D341Med (cell line): ENCODE measurements around the gene OR4C5.
"Not testable (repeated sequence)": the region's sequence is repeated elsewhere in the genome, so short reads cannot be mapped to it uniquely, and the experiment has no call there.

Experiments used
- DNase-seq: peaks from one replicate; pipeline ENCODE4 v3.0.0; 2012; ENCODE audit warnings: low spot score

The OR4C5 gene

DNA sequence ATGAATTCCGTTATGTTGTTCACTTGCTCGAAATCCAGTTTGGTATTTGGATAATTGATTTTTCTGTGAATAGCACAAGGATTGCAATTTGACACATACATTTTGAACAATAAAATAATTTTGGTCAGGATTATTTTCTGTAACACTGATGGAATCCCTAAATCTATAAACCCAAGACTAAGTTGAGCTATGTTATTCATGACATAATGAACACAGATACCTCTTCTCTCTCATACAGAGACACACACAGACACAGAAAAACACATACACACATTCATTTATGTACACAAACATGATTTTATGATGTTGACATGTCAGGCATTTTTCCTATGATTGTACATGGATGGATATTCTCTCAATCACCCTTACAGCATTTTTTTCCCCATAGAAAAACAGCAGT, at the start of gene OR4C5:
OR4C5 (minus strand) TSS at position 101 of the 400 bp plus-strand sequence; CDS start at position 101, 0 bp downstream.
- no peak for DNase-seq

DNA sequence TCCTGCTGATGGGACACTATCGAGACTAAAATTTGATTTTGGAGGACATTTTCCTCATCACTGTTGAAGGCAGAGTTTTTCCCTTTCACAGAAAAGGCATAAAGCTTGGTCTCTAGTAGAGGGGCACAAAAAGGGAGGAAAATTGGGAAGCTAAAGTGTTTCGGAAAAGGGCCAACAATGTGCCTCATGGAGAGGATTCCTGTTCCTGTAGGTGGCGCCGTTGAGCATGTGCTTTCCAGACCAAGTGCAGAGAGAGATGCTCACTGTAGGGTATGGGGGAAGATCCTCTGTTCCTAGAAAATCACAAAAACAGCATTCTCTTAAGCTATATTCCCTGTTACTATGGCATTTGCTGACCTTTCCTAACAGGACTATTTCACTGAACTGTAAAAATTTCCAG, 18.4 kb upstream of the OR4C5 start:
- no peak for DNase-seq

DNA sequence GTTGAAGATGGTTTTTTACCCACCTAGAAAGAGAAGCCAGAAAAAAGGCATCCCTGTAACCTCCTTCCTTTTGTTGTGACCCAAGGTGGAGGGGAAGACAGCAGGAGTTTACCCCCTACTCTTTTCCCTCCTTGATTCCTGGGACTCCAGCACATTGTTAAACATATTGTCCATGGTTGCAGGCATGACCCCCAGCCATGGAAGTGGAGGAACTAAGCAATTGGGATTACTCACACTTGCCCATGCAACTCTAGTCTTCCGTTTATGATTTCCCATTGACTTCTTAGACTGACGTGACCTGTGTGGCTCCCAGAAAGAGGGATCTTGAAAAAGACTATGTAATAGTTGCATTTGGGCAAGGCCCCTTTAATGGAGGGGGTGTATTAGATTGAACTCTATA, 17.9 kb upstream of the OR4C5 start:
- not testable (repeated sequence) for DNase-seq

DNA sequence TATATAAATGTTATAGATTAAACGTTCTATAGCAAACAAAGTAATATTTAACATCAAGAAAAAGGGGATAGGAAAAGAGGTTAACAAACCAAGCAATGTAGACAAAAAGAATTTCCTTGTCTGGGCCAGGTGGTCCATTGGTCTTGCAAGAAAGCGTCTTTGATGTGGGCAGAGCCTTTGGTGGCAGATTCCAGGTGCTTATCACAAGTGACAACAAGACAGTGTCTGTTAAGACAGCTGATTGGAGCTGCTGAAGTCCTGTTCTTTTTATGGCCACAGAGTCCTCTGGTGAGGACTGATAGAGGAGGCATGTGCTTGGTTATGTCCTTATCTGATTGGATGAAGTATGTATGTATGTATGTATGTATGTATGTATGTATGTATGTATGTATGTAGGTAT, 5.0 kb downstream of the OR4C5 start:
- DNase-seq: not testable (repeated sequence)

DNA sequence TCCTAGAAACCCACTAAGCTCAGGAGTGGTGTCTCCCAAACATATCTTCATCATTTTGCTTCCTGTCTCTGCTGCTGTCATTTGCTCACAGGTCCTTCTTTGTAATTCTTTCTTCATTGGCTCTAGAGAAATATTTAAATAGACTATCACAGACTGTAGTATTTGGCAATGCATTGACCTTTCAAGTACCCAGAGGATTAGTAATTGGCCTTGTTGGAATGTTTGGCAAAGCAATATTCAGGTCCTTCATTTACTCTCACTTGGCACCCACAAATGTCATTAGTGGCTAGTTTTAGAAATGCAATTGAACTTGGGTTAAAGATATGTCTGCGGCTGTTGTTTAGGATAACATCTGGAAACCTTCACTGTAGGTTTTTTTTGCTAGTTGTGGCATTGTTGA, 11.6 kb downstream of the OR4C5 start:
- no peak for DNase-seq

DNA sequence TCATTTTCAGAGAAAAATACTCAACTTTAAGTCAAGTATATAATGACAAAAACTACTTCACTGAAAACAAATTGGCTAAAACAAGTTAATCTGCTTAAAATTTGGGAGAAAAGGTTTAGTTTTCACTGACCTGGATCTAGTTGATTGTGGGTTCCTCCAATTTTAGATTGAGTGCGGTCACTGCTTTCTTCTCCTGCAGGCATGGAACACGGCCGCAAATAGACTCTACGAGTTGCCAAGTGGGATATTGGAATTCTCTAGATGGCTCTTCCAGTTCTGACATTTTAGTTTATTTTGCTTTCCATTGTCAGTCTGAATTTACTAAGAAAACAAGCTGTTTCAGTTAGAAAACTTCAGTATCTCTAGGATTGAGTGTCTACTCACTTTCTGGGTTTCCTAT, 12.3 kb downstream of the OR4C5 start:
- DNase-seq: no peak

DNA sequence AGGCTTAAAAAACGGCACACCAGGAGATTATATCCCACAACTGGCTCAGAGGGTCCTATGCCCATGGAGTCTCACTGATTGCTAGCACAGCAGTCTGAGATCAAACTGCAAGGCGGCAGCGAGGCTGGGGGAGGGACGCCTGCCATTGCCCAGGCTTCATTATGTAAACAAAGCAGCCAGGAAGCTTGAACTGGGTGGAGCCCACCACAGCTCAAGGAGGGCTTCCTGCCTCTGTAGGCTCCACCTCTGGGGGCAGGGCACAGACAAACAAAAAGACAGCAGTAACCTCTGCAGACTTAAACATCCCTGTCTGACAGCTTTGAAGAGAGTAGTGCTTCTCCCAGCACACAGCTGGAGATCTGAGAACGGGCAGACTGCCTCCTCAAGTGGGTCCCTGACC, 20.0 kb downstream of the OR4C5 start:
- DNase-seq: not testable (repeated sequence)

DNA sequence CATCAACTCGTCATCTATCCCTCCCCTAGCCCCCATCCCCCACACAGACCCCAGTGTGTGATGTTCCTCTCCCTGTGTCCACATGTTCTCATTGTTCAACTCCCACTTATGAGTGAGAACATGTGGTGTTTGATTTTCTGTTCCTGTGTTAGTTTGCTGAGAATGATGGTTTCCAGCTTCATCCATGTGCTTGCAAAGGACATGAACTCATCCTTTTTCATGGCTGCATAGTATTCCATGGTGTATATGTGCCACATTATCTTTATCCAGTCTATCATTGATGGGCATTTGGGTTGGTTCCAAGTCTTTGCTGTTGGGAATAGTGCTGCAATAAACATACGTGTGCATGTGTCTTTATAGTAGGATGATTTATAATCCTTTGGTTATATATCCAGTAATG, 23.8 kb downstream of the OR4C5 start:
- DNase-seq: not testable (repeated sequence)

DNA sequence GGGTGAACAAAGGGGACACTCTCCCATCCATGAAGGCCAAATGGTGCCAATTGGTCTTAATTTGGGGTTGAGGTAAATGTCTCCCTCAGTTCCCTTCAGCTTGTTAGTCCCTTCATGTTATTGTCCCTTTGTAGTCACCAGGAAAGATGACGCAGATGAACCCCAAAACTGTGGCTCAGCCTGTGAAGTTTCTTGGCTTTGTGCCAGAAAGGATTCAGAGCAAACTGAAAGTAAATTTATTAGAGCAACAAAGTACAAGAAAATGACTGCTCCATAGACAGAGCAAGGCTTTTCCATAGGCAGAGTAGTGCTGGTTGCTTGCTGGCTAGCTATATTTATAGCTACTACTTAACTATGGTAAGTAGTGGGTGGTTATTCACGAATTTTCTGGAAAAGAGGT, 24.8 kb downstream of the OR4C5 start:
- DNase-seq: no peak

DNA sequence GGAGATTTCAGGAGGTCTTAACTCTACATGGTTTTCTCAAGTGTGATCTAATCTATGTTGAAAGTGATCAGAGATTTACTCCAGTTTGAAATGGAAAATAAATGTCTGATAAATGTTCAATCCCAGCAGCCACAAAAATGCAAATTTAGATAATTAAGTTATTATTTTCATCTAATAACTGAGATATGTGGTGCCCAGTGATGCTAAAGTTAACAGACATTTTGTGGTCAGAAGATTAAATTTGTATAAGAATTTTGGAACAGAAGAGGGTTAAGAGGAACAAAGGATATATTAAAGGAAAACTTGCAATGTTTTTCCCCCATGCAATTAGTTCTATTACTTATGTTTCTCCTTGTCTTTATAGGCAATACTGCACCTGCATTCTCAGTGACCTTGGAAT, 41.6 kb downstream of the OR4C5 start, which contains the start of gene OR4C3:
OR4C3 (plus strand) TSS at position 301 of the 400 bp plus-strand sequence. CDS start 102 bp downstream, outside the sequence.
- DNase-seq: not testable (repeated sequence)

DNA sequence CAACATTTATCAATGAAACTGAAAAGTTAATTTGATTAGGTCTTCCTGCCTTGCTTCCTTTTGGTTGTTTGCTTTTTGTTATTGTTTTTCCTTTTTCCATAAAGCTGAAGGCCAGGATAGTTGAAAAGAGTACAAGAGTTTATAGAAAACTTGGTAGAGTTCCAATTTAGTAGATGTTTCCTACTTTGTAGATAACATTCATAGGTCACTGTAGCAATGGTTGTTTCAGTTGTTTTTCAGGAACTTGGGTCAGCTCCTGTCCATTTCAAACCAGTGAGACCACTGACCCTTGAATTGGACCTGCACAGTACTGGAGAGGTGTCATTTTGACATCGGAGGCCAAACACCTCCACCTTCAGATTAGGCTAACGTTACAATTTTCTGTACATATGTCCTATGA, 46.5 kb downstream of the OR4C5 start:
- not testable (repeated sequence) for DNase-seq
